HUDEP-2 (cell line): ENCODE measurements around the gene SLC6A17.

Experiments
- DNase-seq, 76 experiments: peaks; one replicate each; lab custom pipeline; 2025; ENCODE audit not compliant: unreplicated experiment in 76 of 76; lab: John Stamatoyannopoulos, UW

The SLC6A17 gene

GRCh38 chr1:110200666-110201065 is 50.4 kb downstream of the SLC6A17 start:
- no peak for DNase-seq

- DNase-seq: no peak
Measured at GRCh38 chr1:110201157-110201825, 51.0 kb downstream of the SLC6A17 start.

DNA sequence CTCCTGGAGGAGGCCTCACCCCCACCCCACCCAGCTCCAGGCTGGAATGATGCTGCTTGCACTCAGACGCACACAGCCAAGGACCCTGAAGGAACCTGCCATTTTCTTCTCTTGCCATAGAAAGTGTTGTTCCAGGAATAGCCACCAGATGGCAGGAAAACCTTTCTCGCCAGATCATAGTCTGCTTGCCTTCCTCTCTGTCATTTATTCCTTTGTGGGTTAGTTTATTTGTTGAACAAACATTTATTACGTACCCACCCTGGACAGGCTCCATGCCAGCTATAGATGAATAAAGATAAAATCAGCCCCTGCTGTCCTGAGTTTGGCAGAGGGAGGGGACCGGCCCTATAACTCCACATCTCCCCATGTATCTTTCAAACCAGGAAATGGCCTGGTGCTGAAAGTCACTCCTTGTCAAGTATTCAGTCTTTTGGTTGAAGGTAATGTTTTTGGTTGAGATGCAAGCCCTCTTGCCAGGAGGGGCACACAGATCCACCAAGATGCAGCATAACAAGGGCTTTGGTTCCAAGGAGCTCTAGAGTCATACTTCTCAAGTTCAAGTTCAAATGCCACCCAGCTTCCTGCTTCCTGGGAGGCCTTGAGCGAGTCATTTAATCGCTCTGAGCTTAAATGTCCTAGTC is 52.8 kb downstream of the SLC6A17 start:
- peak in 40 of 76 experiments; percentile 5 to 68 (median 32) for DNase-seq

DNA sequence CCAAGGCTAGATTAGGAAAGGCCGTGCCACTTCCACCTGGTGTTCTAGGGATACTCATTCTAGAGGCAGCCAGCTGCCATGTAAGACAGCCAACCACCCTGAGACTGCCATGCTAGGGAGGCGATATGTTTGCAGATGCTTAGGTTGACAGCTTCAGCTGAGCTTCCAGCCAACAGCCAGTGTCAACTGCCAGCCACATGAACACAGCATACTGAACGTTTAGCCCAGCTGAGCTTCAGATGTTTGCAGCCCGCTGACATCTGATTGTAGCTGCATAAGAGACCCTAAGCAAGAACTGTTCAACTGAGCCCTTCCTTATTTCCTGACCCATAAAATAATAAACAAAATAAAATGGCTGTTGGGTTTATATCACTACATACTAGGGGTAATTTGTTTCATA is 54.9 kb downstream of the SLC6A17 start:
- DNase-seq: no peak

- DNase-seq: no peak
Measured at GRCh38 chr1:110205591-110206155, 55.4 kb downstream of the SLC6A17 start.

DNA sequence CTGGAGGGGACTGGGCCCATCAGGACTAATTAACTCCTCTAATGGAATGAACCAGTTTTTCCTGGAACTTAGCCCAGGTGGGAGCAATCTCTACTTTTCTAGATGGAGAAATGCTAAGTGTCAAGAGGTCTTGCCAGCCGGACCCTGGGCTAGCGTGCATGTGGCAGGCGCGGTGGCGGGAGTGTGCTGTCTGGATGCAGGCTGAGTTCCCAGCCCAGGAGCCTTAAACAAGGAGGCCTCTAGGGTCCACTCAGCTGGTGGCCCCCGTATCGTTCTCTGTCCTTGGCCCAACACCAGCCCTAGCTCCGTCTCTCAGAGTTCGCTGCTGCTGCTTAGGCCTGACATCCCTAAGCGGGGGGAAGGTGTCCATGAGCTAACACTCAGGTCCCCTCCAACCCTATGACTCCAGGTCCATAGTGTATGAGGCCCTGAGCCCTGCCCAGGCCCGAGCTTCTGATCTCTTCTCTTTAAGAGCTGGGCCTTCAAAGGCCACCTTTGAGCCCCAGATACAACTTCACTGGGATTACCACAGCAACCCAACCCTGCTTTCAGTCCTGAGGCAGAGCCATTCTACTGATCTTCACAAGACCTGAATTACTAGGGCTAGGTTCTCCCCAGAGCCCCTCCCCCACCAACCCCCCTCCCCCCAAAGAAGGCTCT is 56.1 kb downstream of the SLC6A17 start:
- no peak for DNase-seq

- peak in 37 of 76 experiments; percentile 2 to 59 (median 26) for DNase-seq
Measured at GRCh38 chr1:110207831-110208230, 57.5 kb downstream of the SLC6A17 start.

GRCh38 chr1:110208916-110209645 is 58.8 kb downstream of the SLC6A17 start:
- peak in 1 of 76 experiments; percentile 5 for DNase-seq

GRCh38 chr1:110209715-110210603 is 59.7 kb downstream of the SLC6A17 start, which contains the start of gene KCNC4:
KCNC4 (plus strand) TSS chr1:110210314; CDS start chr1:110211500, 1,186 bp downstream.
- DNase-seq: peak in 56 of 76 experiments; percentile 0 to 64 (median 29)

- DNase-seq: peak in 3 of 76 experiments; percentile 22 to 35 (median 35)
Measured at GRCh38 chr1:110210604-110211495, 60.6 kb downstream of the SLC6A17 start.

GRCh38 chr1:110211496-110212168 is 61.3 kb downstream of the SLC6A17 start:
- DNase-seq: no peak

GRCh38 chr1:110212169-110213142 is 62.2 kb downstream of the SLC6A17 start:
- no peak for DNase-seq

DNA sequence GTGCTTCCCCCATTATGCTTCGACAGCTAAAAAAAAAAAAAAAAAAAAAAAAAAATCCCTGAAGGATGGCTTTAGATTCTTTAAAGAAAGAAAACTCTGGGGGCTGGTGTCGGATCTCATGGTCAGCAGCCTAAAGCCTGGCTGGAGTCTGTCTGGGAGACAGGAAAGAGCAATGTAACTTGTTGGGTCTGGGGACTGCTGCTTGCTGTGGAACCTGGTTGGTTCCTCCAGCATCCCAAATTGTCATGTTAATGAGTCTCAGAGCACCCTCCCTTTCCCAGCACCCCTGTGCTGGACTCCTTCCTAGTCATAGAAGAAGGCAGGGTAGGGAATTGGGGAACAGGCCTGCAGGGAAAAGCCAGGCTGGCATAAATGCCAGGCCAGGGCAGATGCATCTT is 62.8 kb downstream of the SLC6A17 start:
- DNase-seq: no peak

GRCh38 chr1:110214454-110215404 is 64.4 kb downstream of the SLC6A17 start:
- DNase-seq: no peak

GRCh38 chr1:110215621-110216515 is 65.6 kb downstream of the SLC6A17 start:
- no peak for DNase-seq
